ENCODE measurements around the gene NR1H3. TPM values are rescaled to one million over a fixed set of nuclear protein-coding genes. Genes with fewer than 3 reads are reported as not detected.

NR1H3 gene
- total and polyA plus RNA-seq, 10 of the 15 experiments (the other 5 are each of a cell fraction or from before 2014, with no cell fraction given), result 2.6 to 8.9 (median 4.5) TPM

- H4K20me1 ChIP-seq (ENCODE audit: control insufficient read depth, insufficient read depth), result no peaks in the 10 kb centered on the region
- DNase-seq (ENCODE audit: low read depth, low spot score), result peak; percentile 64
- POLR2A ChIA-PET, result interaction anchor here (0.6 to 4.8 kb wide), 18 partner anchors 10 to 599 kb away, joined by 3 to 63 read pairs (median 4); partner anchors contain the start of genes DDB2, MADD, NUP160 and PSMC3
- H3K9me3 ChIP-seq (replicated peaks; ENCODE audit: control insufficient read depth, insufficient read depth, low read length), result no peaks in the 10 kb centered on the region
- peak within 1 kb of the TSS; percentile 91 for H3K4me3 ChIP-seq
- peaks cover 25% of the 10 kb centered on the region for H3K79me2 ChIP-seq (ENCODE audit: control insufficient read depth, insufficient read depth, low read length)
- H3K27ac ChIP-seq (ENCODE audit: control insufficient read depth, insufficient read depth), result peak within 1 kb of the TSS; percentile 90
- H2AFZ ChIP-seq (ENCODE audit: control insufficient read depth, low read depth, low read length), result peak within 1 kb of the TSS; percentile 100
- peak within 1 kb of the TSS; percentile 97 for H3K4me2 ChIP-seq (ENCODE audit: control insufficient read depth, insufficient read depth)
- peaks cover 8% of the 10 kb centered on the region for H3K4me1 ChIP-seq (ENCODE audit: control insufficient read depth, insufficient read depth, low read length)
- peaks cover 0 to 5% of the 10 kb centered on the region in 2 experiments; a peak in 2 of 4 replicates for H3K36me3 ChIP-seq (ENCODE audit: control insufficient read depth in 2 of 2, insufficient read depth in 2 of 2, low read length in 1 of 2)
- peak; percentile 80 for FAIRE-seq
- RAD21 ChIA-PET (ENCODE audit: unreplicated experiment), result interaction anchor here (0.6 to 3.9 kb wide), 14 partner anchors 11 to 548 kb away, joined by 3 to 65 read pairs (median 4); partner anchors contain the start of genes ARHGAP1, DDB2, PSMC3 and SLC39A13
- in situ Hi-C loops (cut with MboI), result no loop called here
- no peaks in the 10 kb centered on the region for H3K27me3 ChIP-seq (replicated peaks in 1 of 2; ENCODE audit: control insufficient read depth in 2 of 2, insufficient read depth in 2 of 2, low read length in 1 of 2)
- H3K9ac ChIP-seq (ENCODE audit: control insufficient read depth, insufficient read depth, low read length), result peak within 1 kb of the TSS; percentile 93
- SMC1A ChIA-PET (ENCODE audit: uncharacterized antibody, unreplicated experiment), result interaction anchor here (0.5 to 3.7 kb wide), 15 partner anchors 9 to 205 kb away, joined by 3 to 36 read pairs (median 4); partner anchors contain the start of genes DDB2 and NR1H3
- ATAC-seq, result peak; percentile 95
- intact Hi-C loops (cut with micrococcal nuclease; ENCODE audit: unreplicated experiment), result loop anchor here (2.0 kb wide), 1 partner anchor 72 kb away; the partner anchor contains the start of gene ARFGAP2
- under 1% methylated on average over 45 of the region's 45 CpGs for WGBS (ENCODE audit: insufficient coverage, insufficient replicate concordance, low lambda C conversion rate, missing lambda C conversion rate)
- CTCF ChIA-PET, result interaction anchor here (0.6 to 3.4 kb wide), 20 partner anchors 8 to 178 kb away, joined by 3 to 37 read pairs (median 4); partner anchors contain the start of genes ARFGAP2, DDB2, NR1H3 and PSMC3
- TSS peak; percentile 94 for BruUV-seq (replicated peaks)
- TF ChIP-seq SUZ12 (IDR thresholded peaks at IDR 0.05; ENCODE audit: unreplicated experiment) (no peak), KAT2A (conservative IDR thresholded peaks at IDR 0.05; ENCODE audit: control insufficient read depth, low read depth, low read length) (no peak), LARP7 (IDR thresholded peaks at IDR 0.05) (peak; percentile 90), BMI1 (IDR thresholded peaks at IDR 0.05; ENCODE audit: borderline replicate concordance) (no peak), PML (IDR thresholded peaks at IDR 0.05; ENCODE audit: low read length) (peak; percentile 90), NR2C2 (IDR thresholded peaks at IDR 0.05; ENCODE audit: borderline replicate concordance, control insufficient read depth, insufficient read length, low read depth) (no peak), ZBTB4 (CRISPR knock-in tag; IDR thresholded peaks at IDR 0.05) (no peak)
- TF ChIP-seq, protein P1, sequence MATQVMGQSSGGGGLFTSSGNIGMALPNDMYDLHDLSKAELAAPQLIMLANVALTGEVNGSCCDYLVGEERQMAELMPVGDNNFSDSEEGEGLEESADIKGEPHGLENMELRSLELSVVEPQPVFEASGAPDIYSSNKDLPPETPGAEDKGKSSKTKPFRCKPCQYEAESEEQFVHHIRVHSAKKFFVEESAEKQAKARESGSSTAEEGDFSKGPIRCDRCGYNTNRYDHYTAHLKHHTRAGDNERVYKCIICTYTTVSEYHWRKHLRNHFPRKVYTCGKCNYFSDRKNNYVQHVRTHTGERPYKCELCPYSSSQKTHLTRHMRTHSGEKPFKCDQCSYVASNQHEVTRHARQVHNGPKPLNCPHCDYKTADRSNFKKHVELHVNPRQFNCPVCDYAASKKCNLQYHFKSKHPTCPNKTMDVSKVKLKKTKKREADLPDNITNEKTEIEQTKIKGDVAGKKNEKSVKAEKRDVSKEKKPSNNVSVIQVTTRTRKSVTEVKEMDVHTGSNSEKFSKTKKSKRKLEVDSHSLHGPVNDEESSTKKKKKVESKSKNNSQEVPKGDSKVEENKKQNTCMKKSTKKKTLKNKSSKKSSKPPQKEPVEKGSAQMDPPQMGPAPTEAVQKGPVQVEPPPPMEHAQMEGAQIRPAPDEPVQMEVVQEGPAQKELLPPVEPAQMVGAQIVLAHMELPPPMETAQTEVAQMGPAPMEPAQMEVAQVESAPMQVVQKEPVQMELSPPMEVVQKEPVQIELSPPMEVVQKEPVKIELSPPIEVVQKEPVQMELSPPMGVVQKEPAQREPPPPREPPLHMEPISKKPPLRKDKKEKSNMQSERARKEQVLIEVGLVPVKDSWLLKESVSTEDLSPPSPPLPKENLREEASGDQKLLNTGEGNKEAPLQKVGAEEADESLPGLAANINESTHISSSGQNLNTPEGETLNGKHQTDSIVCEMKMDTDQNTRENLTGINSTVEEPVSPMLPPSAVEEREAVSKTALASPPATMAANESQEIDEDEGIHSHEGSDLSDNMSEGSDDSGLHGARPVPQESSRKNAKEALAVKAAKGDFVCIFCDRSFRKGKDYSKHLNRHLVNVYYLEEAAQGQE (IDR thresholded peaks at IDR 0.05; ENCODE audit: low read depth, low read length), result 0 out of 2 replicates have a peak, but pooled peaks have one; percentile 32
- TF ChIP-seq, protein P2, sequence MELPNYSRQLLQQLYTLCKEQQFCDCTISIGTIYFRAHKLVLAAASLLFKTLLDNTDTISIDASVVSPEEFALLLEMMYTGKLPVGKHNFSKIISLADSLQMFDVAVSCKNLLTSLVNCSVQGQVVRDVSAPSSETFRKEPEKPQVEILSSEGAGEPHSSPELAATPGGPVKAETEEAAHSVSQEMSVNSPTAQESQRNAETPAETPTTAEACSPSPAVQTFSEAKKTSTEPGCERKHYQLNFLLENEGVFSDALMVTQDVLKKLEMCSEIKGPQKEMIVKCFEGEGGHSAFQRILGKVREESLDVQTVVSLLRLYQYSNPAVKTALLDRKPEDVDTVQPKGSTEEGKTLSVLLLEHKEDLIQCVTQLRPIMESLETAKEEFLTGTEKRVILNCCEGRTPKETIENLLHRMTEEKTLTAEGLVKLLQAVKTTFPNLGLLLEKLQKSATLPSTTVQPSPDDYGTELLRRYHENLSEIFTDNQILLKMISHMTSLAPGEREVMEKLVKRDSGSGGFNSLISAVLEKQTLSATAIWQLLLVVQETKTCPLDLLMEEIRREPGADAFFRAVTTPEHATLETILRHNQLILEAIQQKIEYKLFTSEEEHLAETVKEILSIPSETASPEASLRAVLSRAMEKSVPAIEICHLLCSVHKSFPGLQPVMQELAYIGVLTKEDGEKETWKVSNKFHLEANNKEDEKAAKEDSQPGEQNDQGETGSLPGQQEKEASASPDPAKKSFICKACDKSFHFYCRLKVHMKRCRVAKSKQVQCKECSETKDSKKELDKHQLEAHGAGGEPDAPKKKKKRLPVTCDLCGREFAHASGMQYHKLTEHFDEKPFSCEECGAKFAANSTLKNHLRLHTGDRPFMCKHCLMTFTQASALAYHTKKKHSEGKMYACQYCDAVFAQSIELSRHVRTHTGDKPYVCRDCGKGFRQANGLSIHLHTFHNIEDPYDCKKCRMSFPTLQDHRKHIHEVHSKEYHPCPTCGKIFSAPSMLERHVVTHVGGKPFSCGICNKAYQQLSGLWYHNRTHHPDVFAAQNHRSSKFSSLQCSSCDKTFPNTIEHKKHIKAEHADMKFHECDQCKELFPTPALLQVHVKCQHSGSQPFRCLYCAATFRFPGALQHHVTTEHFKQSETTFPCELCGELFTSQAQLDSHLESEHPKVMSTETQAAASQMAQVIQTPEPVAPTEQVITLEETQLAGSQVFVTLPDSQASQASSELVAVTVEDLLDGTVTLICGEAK (IDR thresholded peaks at IDR 0.05; ENCODE audit: borderline replicate concordance), result peak; percentile 99
These were observed 9.0 kb upstream of the NR1H3 start, which contains the start of gene ACP2 for GRCh38 chr11:47248664-47249377. ACP2 (minus strand) TSS chr11:47248814; CDS start chr11:47248789, 25 bp downstream.

Measured in GM12878 (cell line).